A549 (cell line): Measurements from ENCODE around the gene RABEP1.

Experiments
- CHD4 ChIP-seq: fragments of 200-600 bp; sonication (generic); IDR thresholded peaks from 2 replicates; pipeline ENCODE4 v1.6.1; 2016; ENCODE audit warnings: antibody characterized with exemption, mild to moderate bottlenecking, borderline replicate concordance
- CTCF ChIP-seq: fragments of >200 bp; sonication (Bioruptor Twin); formaldehyde crosslinking; IDR thresholded peaks from 3 replicates; pipeline ENCODE4 v1.5.1; 2016
- JUN ChIP-seq, 2 experiments: fragments of >200 bp; sonication (Bioruptor Twin); formaldehyde crosslinking; IDR thresholded peaks; 2 replicates in 1 of 2; 3 replicates in 1 of 2; pipeline ENCODE4 v1.6.1; 2016 to 2017
- KDM1A ChIP-seq: fragments of 200-600 bp; sonication (generic); IDR thresholded peaks from 2 replicates; pipeline ENCODE4 v1.6.1; 2016; ENCODE audit warnings: low read depth, mild to moderate bottlenecking
- MAZ ChIP-seq: fragments of 150-350 bp; IDR thresholded peaks from 2 replicates; pipeline ENCODE4 v1.6.1; 2014; ENCODE audit warnings: antibody characterized with exemption, low read depth, low read length, borderline replicate concordance
- PHF8 ChIP-seq: fragments of 200-600 bp; sonication (generic); IDR thresholded peaks from 2 replicates; pipeline ENCODE4 v1.6.1; 2016; ENCODE audit warnings: low read depth, mild to moderate bottlenecking, antibody characterized with exemption, moderate library complexity, borderline replicate concordance
- POLR2A ChIP-seq: IDR thresholded peaks from 2 replicates; pipeline ENCODE4 v1.6.1; 2012; ENCODE audit warnings: mild to moderate bottlenecking, low read length
- ZNF302 ChIP-seq: fragments of 250-450 bp; sonication (Bioruptor Pico); IDR thresholded peaks from 2 replicates; pipeline ENCODE4 v1.9.0; 2021; ENCODE audit warnings: inconsistent platforms, mild to moderate bottlenecking, moderate library complexity
- TF ChIP-seq, protein P1 (sequence below): fragments of 200-600 bp; sonication (generic); IDR thresholded peaks from 2 replicates; pipeline ENCODE4 v1.6.1; 2016; ENCODE audit warnings: antibody characterized with exemption, mild to moderate bottlenecking, moderate library complexity

DNA sequence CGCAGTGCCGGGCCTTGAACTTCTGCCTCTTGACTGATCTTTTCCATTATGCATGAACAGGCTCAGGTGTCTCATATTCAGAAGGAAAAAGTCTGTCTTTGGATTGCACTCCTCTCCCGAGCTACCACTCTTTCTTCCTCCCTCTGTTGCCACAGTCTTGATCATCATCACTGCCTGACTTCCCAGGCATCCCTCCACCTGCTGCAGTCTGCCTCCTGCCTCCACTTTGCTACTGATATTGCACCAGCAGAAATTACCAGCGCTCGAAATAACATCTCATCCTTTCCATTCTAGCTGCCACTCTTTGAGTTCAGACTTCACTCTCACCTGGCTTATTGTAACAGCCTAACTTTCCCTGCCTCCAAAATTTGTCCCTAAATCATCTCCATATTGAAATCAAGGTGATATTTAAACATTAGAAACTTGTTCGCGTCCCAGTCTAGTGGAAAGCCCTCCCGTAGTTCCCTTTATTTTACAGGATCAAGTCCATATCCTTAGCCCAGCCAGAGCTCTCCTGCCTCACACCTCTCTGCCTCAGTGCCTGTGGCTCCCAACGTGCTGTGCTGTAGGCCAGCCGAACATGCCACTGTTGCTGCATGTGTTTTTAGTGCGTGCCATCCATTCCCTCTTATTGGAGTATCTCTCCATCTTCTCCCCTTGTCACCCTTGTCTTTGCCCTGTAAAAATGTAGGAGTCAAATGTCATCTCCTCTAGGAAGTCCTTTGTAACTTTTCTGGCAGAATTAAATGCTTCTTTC is 97.4 kb downstream of the RABEP1 start:
- TF ChIP-seq ZNF302 (CRISPR knock-in tag): no peak
- TF ChIP-seq MAZ: no peak
- TF ChIP-seq CTCF: no peak
- no peak for TF ChIP-seq CHD4
- no peak for TF ChIP-seq KDM1A
- TF ChIP-seq, protein P1, sequence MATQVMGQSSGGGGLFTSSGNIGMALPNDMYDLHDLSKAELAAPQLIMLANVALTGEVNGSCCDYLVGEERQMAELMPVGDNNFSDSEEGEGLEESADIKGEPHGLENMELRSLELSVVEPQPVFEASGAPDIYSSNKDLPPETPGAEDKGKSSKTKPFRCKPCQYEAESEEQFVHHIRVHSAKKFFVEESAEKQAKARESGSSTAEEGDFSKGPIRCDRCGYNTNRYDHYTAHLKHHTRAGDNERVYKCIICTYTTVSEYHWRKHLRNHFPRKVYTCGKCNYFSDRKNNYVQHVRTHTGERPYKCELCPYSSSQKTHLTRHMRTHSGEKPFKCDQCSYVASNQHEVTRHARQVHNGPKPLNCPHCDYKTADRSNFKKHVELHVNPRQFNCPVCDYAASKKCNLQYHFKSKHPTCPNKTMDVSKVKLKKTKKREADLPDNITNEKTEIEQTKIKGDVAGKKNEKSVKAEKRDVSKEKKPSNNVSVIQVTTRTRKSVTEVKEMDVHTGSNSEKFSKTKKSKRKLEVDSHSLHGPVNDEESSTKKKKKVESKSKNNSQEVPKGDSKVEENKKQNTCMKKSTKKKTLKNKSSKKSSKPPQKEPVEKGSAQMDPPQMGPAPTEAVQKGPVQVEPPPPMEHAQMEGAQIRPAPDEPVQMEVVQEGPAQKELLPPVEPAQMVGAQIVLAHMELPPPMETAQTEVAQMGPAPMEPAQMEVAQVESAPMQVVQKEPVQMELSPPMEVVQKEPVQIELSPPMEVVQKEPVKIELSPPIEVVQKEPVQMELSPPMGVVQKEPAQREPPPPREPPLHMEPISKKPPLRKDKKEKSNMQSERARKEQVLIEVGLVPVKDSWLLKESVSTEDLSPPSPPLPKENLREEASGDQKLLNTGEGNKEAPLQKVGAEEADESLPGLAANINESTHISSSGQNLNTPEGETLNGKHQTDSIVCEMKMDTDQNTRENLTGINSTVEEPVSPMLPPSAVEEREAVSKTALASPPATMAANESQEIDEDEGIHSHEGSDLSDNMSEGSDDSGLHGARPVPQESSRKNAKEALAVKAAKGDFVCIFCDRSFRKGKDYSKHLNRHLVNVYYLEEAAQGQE: no peak
- no peak; a peak in 1 of 5 replicates for TF ChIP-seq JUN (IDR thresholded peaks at IDR 0.05)
- no peak for TF ChIP-seq PHF8
- TF ChIP-seq POLR2A: no peak
